Stimulated activated CD4-positive, alpha-beta T cell treated with anti-CD3 and anti-CD28 coated beads, Interleukin-4, amount 100 ng/mL, for 1 hour (primary cell): ENCODE measurements around the gene ALG13.
"Not testable (repeated sequence)": the region's sequence is repeated elsewhere in the genome, so short reads cannot be mapped to it uniquely, and the experiment has no call there.

Experiments
- DNase-seq: peaks from one replicate; pipeline ENCODE4 v3.0.0-alpha.2; 2020

Gene ALG13

DNA sequence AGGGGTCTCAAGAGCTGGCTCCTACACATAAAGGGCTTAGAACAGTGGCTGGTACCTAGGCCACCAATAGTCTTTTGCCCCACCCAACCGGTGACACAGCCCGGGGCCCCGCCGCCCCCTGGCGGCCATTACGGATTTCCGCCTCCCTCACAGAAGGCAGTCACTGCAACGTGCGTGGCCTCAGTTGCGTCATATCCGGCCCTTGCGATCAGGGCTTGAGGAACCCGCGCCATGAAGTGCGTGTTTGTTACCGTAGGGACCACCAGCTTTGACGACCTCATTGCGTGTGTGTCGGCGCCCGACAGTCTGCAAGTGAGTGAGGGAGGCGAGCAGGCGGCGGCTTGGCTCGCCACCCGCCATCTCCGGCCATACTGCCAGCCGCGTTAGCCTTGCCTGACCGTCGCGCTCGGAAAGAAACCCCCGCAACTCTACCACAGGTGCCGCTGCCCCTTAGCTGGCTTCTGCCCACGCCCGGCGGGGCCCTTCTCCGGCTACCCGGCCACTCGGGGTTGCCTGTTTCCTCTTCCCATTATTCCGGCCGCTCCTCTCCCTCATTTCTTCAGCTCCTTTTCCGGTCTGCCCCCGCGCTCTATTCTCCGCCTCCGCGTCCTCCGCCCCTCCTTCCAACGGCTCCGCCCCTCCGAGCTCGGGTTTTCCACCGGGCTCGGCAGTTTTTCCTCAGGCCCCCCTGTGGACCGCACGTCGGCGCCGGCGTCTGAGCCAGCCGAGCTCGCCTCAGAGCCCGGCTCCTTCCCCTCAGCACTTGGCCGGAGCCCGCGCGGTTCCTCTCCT is at the start of gene ALG13:
Gene ALG13, plus strand, starts transcription at position 183 of the 792 bp plus-strand sequence. Its CDS starts 49 bp downstream, at position 232.
- peak; percentile 84 for DNase-seq

DNA sequence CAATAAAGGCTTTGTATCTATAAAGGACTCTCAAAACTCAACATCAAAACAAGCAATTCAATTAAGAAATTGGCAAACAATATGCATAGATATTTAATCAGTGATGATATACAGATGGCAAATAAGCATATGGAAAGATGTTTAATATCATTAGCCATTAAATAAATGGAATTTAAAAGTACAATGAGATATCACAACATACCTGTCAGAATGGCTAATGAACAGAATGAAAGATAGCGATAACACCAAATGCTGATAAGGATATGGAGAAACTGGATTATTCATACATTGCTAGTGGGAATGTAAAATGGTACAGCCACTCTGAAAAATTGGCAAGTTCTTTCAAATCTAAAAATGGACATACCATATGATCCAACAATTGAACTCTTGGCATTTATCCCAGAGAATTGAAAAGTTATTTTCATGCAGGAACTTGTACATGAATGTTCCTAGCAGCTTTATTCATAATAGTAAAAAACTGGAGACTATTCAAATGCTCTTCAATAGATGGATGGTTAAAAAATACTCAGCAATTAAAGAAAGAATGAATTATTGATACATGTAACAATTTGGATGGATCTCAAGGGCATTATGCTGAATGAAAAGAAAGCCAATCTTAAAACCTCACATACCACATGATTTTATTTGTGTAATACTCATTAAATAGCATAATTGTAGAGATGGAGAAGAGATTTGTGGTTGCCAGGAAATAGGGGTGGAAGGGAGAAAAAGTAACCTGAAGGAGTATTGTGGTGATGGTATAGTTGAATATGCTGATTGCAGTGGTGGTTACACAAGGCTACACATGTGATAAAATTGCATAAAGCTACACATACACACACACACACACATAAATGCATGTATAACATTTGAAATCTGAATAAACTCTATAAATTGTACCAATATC is 45.9 kb upstream of the ALG13 start:
- no peak for DNase-seq

DNA sequence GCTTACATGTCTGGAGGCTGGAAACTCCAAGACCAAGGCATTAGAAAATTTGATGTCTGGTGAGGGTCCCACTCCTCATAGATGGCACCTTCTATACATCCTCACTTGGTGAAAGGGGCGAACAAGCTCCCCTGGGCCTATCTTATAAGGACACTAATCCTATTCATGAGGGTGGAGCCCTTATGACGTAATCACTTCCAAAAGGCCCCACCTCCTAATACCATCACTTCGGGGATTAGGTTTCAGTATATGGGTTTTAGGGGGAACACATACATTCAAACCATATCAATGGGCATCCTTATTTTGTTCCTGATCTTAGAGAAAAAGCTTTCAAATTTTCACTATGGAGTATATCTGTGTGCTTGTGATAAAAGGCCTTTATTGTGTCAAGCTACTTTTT is 39.0 kb upstream of the ALG13 start:
- DNase-seq, result no peak

DNA sequence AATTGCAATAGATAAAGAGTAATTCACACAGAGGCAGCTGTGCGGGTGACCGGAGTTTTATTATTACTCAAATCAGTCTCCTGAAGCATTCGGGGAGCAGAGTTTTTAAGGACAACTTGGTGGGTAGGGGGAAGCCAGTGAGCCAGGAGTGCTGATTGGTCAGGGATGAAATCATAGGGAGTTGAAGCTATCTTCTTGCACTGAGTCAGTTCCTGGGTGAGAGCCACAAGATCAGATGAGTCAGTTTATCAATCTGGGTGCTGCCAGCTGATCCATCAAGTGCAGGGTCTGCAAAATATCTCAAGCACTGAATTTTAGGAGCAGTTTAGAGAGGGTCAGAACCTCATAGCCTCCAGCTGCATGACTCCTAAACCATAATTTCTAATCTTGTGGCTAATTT is 35.8 kb upstream of the ALG13 start:
- DNase-seq, result not testable (repeated sequence)

DNA sequence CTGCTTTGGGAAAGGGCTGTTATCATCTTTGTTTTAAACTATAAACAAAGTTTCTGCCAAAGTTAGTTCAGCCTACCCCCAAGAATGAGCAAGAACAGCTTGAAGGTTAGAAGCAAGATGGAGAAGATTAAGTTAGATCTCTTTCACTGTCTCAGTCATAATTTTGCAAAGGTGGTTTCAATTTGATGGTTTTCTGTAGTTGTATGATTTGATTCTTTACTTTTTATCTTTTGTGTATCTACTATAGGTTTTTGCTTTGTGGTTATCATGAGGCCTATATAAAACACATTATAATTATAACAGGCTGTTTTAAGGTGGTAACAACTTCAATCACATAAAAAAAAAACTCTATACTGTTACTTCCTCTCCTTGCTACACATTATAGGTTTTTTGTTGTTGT is 35.4 kb upstream of the ALG13 start:
- DNase-seq, result no peak

DNA sequence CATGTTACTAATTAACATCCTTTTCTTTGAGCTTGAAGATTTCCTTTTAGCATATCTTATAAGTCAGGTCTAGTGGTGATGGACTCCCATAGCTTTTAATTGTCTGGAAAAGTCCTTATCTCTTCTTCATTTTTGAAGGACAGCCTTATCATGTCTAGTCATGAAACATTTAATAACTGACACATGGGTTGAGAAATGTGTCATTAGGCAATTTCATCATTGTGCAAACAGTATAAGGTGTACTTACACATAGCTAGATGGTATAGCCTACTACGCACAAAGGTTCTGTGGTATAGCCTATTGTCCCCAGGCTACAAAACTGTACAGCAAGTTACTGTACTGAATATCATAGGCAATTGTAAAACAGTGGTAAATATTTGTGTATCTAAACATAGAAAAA is 34.5 kb upstream of the ALG13 start:
- no peak for DNase-seq

DNA sequence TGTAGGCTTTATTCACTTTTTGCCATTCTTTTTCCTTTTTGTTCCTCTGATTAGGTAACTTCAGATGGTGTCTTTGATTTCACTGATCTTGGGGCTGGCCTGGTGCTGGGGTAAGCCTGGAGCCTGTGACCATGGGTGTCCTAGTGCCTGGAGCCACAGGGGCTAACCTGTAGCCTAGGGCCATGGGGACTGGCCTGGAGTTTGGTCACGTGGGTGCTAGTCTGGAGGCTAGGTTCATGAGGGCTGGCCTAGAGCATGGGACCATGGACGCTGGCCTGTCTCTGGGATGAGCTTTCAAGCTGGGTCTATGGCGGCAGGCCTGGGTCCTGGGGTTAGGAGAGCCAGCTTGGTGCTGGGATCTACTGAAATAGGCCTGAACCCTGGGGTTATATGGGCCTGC is 32.2 kb upstream of the ALG13 start:
- DNase-seq, result no peak

DNA sequence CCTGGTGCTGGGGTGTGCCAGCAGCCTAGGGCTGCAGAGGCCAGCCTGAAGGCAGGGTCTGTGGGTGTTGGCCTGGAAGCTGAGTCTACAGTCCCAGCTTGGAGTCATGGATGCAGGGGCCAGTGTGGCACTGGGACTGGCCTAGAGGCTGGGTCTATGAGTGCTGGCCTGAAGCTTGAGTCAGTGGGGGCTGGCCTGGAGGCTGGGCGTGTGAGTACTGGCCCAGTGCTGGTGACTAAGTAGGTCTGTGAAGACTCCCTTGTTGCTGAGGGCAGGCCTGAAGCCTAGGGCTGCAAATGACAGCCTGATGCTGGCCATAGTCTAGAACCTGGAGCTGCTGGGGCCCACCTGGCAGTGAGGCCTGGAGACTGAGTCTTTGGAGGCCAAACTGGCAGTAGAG is 31.3 kb upstream of the ALG13 start:
- no peak for DNase-seq

DNA sequence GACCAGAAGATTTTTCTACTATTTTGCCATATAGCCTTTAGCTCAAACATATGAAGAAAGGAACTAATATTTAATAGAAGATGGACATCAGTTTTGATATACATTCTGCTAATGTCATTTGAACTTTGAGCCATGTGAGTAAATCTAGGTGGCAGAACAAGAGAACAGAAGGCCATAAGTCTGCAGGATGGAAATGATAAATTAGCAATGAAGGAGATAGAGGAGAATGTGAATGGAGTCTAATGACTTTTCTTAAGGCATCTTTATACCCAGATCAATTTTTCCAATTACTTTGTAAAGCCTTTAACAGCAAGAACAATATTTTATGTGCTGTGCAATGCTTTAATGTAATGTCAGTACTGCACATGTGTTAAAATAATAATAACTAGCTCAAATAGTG is 30.1 kb upstream of the ALG13 start:
- DNase-seq, result no peak

DNA sequence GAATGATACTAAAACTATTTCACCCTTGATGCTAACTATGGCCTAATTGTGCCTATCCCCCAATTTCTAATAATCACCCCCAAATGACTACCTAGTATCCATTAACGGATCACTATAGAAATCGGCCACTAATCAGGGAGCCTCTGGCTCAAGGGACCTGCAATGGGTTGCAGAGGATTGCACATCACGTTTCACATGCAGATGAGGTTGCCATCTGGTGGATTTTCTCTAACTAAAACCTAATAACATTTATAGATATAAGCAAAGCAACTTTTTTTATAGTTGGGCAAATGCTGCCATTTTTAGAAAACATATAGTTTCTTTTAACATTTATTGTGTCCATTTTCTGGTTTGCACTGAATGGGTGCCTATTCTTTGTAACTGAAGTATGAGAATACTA is 28.3 kb upstream of the ALG13 start:
- no peak for DNase-seq

DNA sequence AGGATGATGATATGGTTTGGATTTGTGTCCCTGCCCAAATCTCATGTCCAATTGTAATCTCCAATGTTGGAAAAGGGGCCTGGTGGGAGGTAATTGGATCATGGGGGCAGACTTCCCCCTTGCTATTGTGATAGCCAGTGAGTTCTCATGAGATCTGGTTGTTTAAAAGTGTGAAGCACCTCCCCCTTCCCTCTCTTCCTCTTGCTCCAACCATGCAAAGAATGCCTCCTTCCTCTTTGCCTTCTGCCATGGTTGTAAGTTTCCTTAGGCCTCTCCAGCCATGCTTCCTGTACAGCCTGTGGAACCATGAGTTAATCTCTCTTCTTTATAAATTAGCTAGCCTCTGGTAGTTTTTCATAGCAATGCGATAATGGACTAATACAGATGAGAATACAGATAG is 19.7 kb upstream of the ALG13 start:
- DNase-seq, result no peak

DNA sequence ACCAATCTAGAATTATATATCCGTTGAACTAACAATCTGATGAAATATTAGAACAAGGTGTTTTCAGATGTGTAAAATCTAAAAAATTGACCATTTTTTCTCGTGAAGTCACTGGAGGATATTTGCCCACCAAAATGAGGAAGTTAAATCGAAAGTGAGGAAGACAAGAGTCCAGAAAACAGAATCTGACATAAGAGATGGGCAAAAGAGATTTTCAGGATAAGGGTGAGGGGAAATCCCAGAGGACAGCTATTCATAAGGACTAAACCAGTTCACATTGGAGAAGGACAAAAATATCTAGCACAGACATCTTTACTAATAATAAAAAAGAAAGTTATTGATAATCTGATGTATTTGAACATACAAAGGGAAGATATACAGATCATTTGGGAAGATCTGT is 18.7 kb upstream of the ALG13 start:
- no peak for DNase-seq

DNA sequence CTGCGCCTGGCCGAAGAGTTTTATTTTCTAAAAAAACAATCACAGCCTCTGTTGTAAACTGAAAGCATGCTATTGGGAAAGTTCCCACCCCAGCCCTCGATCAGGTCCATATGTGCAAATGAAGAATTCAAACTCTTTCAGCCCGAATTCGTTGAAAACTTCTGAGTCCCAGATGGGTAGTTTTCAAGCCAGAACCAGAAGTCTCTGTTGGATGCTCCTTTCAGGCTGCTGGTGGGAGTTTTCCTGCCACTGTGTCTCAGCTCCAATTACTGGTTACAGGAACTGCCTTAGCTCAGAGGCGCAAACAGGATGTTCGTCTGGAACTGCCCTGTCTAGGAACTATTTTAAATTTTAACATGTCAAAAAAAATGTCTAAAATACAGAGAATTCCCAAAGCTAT is 9.3 kb upstream of the ALG13 start:
- DNase-seq, result no peak

DNA sequence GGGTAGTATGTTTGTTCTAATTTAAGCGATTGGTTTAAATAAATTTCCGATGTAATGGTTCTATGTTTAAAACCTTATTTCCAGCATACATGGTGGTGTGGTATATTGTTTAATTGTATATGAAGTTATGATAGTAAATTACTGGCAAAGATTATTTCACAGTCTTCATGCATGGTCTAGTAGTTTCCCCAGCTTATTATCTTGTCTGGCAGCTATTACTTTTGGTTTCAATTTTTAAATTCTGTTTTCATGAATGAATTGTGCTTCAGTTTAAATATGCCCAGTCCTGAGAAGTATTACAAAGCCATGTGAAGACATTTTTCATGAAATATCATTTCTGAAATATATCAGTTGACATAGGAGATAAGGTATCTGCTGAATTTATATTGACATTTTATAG is 6.3 kb downstream of the ALG13 start:
- no peak for DNase-seq

DNA sequence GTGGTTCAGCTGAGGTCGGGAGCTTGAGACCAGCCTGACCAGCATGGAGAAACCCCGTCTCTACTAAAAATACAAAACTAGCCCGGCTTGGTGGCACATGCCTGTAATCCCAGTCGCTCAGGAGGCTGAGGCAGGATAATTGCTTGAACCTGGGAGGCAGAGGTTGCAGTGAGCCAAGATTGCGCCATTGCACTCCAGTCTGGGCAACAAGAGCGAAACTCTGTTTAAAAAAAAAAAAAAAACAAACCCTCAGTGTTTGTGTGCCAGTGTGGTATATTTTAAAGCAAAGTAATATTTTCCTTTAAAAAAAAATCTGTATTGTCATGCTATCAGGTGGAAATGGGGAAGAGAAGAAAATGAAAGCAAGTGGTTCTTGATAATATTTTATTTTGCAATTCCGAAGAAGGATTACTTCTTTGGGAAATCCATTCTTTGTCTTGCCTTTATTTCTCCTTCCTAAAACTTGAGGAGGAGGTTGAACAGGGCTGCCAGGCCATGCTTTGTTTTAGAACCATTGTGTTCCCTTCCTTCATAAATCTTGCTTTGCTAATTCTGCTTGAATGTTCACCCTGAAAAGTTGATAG is 14.4 kb downstream of the ALG13 start:
- no peak for DNase-seq

DNA sequence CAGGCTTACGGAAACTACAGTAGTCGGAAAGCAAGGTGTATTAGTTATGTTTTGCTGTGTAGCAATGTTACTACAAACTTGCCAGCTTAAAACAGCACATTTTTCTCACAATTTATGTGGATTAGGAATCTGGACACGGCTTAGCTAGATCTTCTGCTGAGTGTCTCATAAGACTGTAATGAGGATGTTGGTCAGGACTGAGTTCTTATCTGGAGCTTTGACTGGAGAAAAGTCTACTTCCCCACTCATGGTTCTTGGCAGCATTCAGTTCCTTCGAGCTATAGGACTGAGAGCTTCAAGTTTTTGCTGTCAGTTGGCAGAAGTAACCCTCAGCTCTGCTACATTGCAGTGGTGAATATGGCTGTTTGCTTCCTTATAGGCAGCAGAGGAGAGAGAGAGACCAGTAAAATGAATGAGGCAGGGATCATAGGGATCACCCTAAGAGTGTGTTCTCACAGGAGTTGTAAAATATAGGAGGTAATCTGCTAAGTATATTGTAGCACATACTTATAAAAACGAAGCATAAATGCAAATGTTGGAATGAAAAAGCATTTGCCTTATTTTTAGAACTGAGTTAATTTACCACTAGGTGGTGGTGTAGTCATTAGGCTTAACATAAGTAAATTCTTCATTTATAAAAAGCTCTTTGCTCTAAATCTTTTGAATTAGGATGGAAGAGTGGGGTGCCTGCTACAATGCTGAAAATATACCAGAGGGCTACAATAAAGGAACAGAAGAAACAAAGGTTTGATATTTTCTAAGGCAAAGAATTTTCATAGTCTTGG is 38.6 kb downstream of the ALG13 start:
- no peak for DNase-seq

DNA sequence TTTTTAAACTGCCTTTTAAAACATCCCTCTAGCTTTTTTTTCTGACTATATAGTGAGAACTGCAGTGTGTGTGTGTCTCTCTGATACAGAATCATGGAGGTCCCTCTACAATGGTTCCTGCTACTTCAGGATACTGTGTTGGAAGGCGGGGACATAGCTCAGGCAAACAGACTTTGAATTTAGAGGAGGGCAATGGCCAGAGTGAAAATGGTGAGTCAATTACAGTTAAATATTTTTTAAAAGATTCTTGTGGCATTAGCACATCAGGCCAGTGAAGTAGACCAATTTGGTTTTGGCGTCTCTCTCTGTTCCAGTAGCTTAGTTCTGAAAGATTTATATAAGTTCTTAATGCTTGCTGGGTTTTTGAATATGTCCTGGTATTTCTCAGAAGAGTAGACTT is 47.1 kb downstream of the ALG13 start:
- no peak for DNase-seq

DNA sequence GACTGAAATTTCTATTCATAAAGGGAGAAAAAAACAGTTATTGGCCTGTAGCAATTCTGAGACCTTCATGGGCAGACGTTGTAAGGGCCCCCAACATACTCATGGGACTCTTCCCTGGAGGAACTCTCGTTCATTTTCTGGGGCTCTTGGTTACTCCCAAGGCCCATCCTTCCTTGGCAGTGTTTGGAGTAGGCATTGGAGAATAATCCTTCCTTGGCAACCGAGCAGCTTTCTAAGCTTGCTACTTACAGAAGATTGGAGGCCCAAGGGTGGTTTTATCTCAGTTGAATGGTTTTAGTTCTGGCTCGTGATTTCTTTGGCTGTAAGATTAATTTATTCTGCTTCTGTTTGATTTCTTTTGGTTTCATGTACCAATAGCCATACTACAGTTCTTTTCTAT is 50.4 kb downstream of the ALG13 start:
- DNase-seq, result no peak

DNA sequence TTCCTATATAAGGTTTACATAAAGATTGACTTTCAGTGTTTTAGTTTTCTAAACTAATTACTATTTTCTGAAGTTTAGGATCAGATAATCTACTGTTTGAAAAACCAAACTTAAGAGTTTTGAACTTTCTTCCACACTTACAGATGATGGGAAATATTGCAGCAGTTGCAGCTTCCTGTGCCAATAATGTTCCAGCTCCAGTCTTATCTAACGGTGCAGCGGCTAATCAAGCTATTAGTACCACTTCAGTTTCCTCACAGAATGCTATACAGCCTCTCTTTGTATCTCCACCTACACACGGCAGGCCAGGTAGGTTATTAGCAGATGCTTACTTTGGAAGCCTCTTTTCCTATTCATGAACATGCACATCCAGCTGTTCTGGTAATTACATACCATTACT is 55.6 kb downstream of the ALG13 start:
- DNase-seq, result no peak

DNA sequence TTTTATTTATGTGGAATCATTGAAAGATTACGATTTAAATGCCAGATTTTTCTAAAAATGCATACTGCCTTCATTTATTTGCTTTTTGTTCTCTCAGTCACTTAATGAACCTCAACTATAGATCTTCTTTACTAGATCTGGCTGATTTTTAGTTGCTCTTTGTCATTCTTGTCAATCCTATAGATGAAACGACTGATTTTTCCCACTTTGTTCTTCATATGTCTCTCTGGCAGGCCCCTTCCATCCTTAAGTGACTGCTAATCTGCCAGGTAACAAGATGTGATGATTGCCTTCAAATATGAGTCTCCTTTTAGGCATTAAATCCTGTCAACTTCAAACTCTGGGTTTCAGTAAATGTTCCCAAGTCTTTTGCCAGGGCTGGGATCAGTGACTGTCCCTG is 61.0 kb downstream of the ALG13 start:
- no peak for DNase-seq

DNA sequence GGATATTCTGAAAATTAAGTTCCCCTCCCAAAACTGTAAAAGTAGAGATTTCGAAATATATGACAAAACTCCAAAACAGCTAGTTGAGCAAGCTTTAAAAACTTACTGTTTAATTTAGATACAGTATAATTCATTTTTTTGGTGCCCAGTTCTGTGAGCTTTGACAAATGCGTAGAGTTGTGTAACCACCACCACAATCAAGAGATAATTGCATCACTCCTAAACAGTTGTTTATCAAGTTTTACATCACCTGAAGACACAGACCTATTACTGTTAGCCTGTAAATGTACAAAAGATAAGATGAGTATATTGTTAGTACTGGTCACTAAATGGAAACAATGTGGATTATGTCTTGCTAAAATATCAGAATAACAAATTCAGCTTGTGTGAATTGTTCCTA is 62.3 kb downstream of the ALG13 start:
- DNase-seq, result no peak

DNA sequence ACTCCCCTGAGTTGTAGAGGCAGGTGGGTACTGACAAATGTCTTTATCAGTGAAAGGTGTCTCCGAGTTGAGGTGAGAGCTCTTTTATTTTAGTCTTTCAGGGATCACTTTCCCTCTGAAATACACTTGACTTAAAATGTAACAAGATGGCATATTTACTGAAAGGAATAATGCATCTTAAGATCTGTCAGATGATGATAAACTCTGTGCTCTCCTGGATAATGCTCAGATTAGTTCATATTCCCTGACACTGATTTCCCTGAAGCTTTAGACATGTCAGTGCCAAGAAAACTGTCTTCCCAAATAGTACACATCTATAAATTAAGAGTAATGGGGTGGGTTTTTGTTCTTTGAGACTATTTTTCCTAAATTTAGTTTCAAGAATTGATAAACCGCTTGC is 75.5 kb downstream of the ALG13 start:
- no peak for DNase-seq

DNA sequence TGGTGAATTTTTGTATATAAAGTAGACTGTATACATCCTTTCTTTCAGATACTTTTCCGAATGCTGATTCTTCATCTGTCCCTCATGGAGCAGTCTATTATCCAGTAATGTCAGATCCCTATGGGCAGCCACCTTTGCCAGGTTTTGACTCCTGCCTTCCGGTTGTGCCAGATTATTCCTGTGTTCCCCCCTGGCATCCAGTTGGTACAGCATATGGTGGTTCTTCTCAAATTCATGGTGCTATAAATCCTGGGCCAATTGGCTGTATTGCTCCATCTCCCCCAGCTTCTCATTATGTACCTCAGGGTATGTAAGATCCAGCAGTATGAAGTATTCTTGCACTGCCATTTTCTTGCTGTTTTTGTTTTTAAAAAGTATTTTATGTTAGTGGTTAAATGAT is 78.7 kb downstream of the ALG13 start:
- no peak for DNase-seq
